ENCODE results near the gene NPIPB2. TPM values are rescaled to one million over a fixed set of nuclear protein-coding genes. Genes with fewer than 3 reads are reported as not detected.

NPIPB2 gene
- total and polyA plus RNA-seq, 2 of the 13 experiments (the other 11 are each of a cell fraction or from before 2014, with no cell fraction given) = 1.8 to 4.1 TPM

DNA sequence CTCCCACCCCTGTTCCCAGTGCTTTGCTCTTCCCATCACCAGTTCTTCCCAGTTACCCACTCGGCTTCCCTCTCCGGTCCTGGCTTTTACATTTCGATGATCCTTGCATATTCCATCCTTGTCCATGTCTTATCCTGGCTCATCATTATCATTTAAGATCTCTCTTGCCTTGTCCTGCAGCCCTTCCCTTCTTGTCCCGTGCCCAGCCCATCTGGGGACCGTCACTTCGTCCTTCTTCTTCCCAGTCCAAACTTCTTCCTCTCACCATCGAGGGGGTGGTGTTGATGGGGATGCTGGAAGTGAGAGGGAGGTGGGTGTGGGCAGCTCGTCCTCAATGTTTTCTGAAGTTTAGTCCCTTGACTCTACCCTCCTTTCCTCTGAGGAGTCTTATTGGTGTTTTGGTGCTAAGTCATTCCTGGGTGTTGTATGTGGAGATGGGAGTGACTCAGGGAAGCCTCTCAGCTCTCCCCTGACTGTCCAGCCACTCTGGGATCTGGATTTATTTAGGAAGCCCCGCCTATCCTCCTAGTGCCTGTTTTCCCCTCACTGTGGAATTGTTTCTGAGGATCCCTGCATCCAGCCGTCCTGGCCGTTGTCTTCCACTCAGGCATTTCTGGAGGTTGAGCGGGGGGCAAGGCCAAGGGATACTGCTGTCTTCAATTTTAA is 35.7 kb upstream of the NPIPB2 start:
- WGBS (ENCODE audit: low lambda C conversion rate) = 9% methylated on average over 12 of the region's 12 CpGs
- H3K9ac ChIP-seq (ENCODE audit: insufficient read depth, low read depth, low read length) = peak overlapping the region; percentile 84; the same call in 1 of the 2 replicates
- ChIA-PET CTCF (ENCODE audit: low intra/inter-chr PET ratio, low total read pairs) (no interaction called here), POLR2A (interaction anchor here (0.8 to 2.8 kb wide), 14 partner anchors 10 to 234 kb away, joined by 3 to 38 read pairs (median 8); partner anchors contain the start of genes GSPT1, RSL1D1, TNFRSF17 and TXNDC11)
- no peaks in the 10 kb centered on the region for H3K36me3 ChIP-seq (replicated peaks in 1 of 2; ENCODE audit: control insufficient read depth in 1 of 2, insufficient read depth in 2 of 2, low read length in 2 of 2)
- intact Hi-C loops (cut with micrococcal nuclease; ENCODE audit: unreplicated experiment) = loop anchor here (2.0 to 10.0 kb wide), 2 partner anchors 15 to 63 kb away; partner anchors contain the start of gene GSPT1
- H3K27me3 ChIP-seq (ENCODE audit: control insufficient read depth in 1 of 2, insufficient read depth in 2 of 2, low read length in 2 of 2) = no peaks in the 10 kb centered on the region; a peak in 1 of 5 replicates
- peaks cover 5% of the 10 kb centered on the region for H3K79me2 ChIP-seq (ENCODE audit: insufficient read depth, low read length)
- no peak for FAIRE-seq
- in situ Hi-C loops (cut with HindIII; ENCODE audit: extremely low pct_ligation_motif_present, low pct_unique_long_range_greater_than_20kb) = loop anchor here (5.0 kb wide), 1 partner anchor 85 kb away; no protein-coding TSS in a partner anchor
- H2AFZ ChIP-seq (ENCODE audit: low read length) = peak overlapping the region; percentile 93
- H3K4me1 ChIP-seq (ENCODE audit: insufficient read depth, low read length) = peaks cover 43% of the 10 kb centered on the region
- H3K9me3 ChIP-seq (ENCODE audit: low read length) = no peaks in the 10 kb centered on the region
- peak overlapping the region; percentile 75 for H3K4me2 ChIP-seq (ENCODE audit: low read depth, low read length)
- no peak overlapping the region for H3K27ac ChIP-seq (ENCODE audit: extremely low read length, insufficient read depth, low read length)
- no peaks in the 10 kb centered on the region for H4K20me1 ChIP-seq (ENCODE audit: insufficient read depth, low read length)
- TSS peak; percentile 54 for BruUV-seq (replicated peaks)
- DNase-seq (ENCODE audit: low spot score) = no peak
- peak overlapping the region; percentile 75 to 91 (median 87) for H3K4me3 ChIP-seq (replicated peaks in 1 of 3; ENCODE audit: insufficient read depth in 1 of 3, low read depth in 2 of 3, low read length in 3 of 3)
- ATAC-seq = peak; percentile 4
- TF ChIP-seq BATF2 (CRISPR knock-in tag; IDR thresholded peaks at IDR 0.05) = 0 out of 2 replicates have a peak, but pooled peaks have one; percentile 11
- TF ChIP-seq LCORL (IDR thresholded peaks at IDR 0.05) = no peak; the same call in 1 of the 2 replicates
- TF ChIP-seq LCORL (CRISPR knock-in tag; IDR thresholded peaks at IDR 0.05) = 0 out of 2 replicates have a peak, but pooled peaks have one; percentile 19
- TF ChIP-seq SMAD1 (CRISPR knock-in tag; IDR thresholded peaks at IDR 0.05; ENCODE audit: borderline replicate concordance, low read depth) = peak; percentile 36; the same call in 1 of the 2 replicates
- TF ChIP-seq, protein P1, sequence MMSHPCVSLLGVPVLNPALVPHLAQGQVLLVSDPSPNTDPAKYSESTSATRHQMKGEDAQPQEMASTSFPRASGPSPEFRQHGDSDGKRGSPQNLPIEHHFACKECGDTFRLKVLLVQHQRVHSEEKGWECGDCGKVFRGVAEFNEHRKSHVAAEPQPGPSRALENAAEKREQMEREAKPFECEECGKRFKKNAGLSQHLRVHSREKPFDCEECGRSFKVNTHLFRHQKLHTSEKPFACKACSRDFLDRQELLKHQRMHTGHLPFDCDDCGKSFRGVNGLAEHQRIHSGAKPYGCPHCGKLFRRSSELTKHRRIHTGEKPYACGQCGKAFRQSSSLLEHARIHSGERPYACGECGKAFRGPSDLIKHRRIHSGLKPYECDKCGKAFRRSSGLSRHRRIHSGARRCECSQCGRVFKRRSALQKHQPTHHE (CRISPR knock-in tag; IDR thresholded peaks at IDR 0.05; ENCODE audit: borderline replicate concordance) = 0 out of 2 replicates have a peak, but pooled peaks have one; percentile 21
- TF ChIP-seq KDM1A (CRISPR knock-in tag; IDR thresholded peaks at IDR 0.05) = no peak
- 0 out of 2 replicates have a peak, but pooled peaks have one; percentile 10 for TF ChIP-seq ZFP41 (CRISPR knock-in tag; IDR thresholded peaks at IDR 0.05; ENCODE audit: borderline replicate concordance)
- no peak for TF ChIP-seq IRF2 (CRISPR knock-in tag; IDR thresholded peaks at IDR 0.05)
- TF ChIP-seq SKIL (CRISPR knock-in tag; IDR thresholded peaks at IDR 0.05; ENCODE audit: borderline replicate concordance) = peak; percentile 38; the same call in 1 of the 2 replicates
- TF ChIP-seq MLX (CRISPR knock-in tag; IDR thresholded peaks at IDR 0.05) = no peak
- peak; percentile 53; the same call in 1 of the 2 replicates for TF ChIP-seq ZKSCAN5 (CRISPR knock-in tag; IDR thresholded peaks at IDR 0.05)
- TF ChIP-seq, protein P2, sequence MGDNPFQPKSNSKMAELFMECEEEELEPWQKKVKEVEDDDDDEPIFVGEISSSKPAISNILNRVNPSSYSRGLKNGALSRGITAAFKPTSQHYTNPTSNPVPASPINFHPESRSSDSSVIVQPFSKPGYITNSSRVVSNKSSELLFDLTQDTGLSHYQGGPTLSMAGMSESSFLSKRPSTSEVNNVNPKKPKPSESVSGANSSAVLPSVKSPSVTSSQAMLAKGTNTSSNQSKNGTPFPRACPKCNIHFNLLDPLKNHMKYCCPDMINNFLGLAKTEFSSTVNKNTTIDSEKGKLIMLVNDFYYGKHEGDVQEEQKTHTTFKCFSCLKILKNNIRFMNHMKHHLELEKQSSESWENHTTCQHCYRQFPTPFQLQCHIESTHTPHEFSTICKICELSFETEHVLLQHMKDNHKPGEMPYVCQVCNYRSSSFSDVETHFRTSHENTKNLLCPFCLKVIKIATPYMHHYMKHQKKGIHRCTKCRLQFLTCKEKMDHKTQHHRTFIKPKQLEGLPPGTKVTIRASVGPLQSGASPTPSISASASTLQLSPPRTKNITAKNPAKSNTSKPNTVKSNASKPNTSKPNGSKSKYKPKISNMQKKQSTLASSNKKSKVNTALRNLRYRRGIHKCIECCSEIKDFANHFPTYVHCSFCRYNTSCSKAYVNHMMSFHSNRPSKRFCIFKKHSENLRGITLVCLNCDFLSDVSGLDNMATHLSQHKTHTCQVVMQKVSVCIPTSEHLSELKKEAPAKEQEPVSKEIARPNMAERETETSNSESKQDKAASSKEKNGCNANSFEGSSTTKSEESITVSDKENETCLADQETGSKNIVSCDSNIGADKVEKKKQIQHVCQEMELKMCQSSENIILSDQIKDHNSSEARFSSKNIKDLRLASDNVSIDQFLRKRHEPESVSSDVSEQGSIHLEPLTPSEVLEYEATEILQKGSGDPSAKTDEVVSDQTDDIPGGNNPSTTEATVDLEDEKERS (CRISPR knock-in tag; IDR thresholded peaks at IDR 0.05) = 0 out of 2 replicates have a peak, but pooled peaks have one; percentile 15
- TF ChIP-seq ZNF589 (CRISPR knock-in tag; conservative IDR thresholded peaks at IDR 0.05) = 0 out of 2 replicates have a peak, but pooled peaks have one; percentile 57
- TF ChIP-seq ZBTB20 (CRISPR knock-in tag; IDR thresholded peaks at IDR 0.05; ENCODE audit: borderline replicate concordance, low read depth) = peak; percentile 14; the same call in 1 of the 2 replicates
